Activated T-cell treated with anti-CD3 and anti-CD28 coated beads for 48 hours (primary cell): ENCODE data around the gene ZNF276.
"Not testable (repeated sequence)": the region's sequence is repeated elsewhere in the genome, so short reads cannot be mapped to it uniquely, and the experiment has no call there.

ENCODE experiments used
- DNase-seq: peaks from one replicate; pipeline ENCODE4 v3.0.0-alpha.2; 2020; ENCODE audit warnings: low read depth

ZNF276 gene

GRCh38 chr16:89737341-89738071 lies 16.2 kb downstream of the ZNF276 start:
- DNase-seq, result peak; percentile 23

DNA sequence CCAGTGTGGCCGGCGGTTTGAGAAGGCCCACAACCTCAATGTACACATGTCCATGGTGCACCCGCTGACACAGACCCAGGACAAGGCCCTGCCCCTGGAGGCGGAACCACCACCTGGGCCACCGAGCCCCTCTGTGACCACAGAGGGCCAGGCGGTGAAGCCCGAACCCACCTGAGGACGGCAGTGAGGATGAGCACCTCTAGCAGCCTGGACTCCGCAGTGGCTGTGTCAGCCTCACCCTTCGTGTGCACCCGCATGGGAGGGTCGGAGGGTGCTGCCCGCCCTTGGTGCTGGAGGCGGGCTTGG lies 16.7 kb downstream of the ZNF276 start:
- DNase-seq, result no peak

DNA sequence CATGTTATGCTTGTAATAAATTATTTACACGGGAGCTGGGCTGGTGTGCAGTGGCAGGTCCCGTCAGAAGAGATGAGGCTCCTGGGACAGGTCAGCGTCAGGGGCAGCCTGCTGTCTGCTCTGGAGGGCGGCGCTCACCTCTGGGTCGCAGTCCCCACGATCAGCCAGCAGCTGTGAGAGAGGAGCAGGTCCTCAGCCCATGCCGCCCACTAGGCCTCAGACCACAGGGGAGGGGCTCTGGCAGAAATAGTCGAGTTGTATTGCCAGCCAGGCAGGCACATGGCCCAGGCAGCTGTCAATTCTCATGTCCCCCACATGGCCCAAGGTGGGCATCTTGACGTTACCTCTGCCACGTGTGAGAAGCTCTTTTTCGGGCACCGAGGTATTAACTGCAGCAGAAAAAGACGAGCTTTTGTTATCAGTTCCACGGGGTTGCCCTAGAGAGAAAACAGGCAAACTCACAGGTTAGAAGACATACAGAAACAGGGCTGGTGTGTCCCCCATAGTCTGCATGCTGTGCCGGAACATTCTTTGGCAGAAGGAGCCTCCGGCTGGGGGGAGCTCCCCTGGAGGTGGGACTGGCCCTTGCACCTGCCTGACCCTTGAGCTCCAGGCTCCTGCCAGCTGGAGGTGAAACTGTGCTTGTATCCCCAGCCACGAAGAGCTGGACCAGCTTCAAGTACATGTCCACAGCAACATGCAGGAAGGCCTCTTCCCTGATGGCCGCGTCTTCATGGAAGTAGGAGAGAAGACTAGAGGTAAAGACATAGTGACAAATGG lies 17.4 kb downstream of the ZNF276 start:
- no peak for DNase-seq

- DNase-seq, result no peak
These were observed 18.0 kb downstream of the ZNF276 start for GRCh38 chr16:89739383-89739782.

GRCh38 chr16:89741342-89742014 lies 20.1 kb downstream of the ZNF276 start:
- no peak for DNase-seq

DNA sequence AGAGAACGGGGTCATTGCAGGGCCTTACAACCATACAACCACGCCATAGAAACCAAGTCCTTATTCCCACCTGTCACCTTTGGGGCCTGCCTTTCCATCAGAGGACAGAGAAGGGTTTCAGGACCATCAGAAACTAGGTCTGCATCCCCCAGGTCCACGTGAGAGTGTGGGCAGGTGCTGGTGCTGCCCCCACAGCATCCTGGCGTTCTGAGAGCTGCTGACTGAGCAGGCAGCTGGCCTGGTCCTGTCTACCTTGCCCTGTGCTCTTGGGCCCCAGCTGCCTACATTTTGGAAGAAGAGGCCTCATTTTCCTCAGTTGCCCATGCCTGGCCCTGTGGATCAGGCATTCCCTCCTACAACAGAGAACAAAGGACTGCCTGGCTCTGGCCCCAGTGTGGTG lies 21.6 kb downstream of the ZNF276 start:
- DNase-seq, result no peak

GRCh38 chr16:89744813-89745212 lies 23.5 kb downstream of the ZNF276 start:
- DNase-seq, result no peak

- DNase-seq, result no peak
These were observed 24.7 kb downstream of the ZNF276 start for GRCh38 chr16:89746043-89746442.

- no peak for DNase-seq
These were observed 26.7 kb downstream of the ZNF276 start for GRCh38 chr16:89748076-89748475.

DNA sequence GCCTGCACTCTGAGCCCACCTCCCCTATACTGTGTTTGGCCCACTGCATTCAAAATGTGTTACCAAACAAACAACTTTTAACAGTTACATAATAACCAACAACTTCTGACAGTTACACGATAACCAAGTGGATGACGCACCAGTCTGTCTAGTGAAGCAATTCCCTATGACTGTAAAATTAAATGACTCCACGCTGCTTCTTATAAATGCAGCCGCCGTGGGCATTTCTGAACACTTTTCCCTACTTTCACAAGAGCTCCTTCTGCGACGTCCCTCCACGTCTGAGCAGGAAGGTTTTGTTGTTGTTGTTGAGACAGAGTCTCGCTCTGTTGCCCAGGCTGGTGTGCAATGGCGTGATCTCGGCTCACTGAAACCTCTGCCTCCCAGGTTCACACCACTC lies 27.6 kb downstream of the ZNF276 start:
- DNase-seq, result no peak

DNA sequence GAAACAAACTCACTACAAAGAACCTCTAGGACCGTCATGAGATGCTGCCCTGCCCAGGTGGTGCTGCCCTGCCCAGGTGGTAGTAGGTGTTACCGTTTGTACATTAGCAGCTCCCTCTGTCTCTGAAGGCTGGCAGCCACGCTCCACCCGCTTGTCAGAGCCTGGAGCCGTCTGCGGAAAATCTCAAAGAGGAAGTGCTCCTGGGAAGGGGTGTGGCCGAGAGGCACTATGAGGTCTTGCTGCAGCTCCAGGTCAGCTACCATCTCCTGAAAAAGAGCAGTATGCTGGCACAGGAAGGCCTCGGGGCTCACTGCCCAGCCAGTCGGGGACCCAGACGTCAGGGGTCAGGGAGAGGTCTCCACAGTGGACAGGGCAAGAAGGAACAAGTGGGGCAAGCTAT lies 28.3 kb downstream of the ZNF276 start:
- DNase-seq, result no peak

GRCh38 chr16:89759746-89760340 lies 38.5 kb downstream of the ZNF276 start:
- DNase-seq, result no peak

- no peak for DNase-seq
These were observed 40.1 kb downstream of the ZNF276 start for GRCh38 chr16:89761304-89761922.

DNA sequence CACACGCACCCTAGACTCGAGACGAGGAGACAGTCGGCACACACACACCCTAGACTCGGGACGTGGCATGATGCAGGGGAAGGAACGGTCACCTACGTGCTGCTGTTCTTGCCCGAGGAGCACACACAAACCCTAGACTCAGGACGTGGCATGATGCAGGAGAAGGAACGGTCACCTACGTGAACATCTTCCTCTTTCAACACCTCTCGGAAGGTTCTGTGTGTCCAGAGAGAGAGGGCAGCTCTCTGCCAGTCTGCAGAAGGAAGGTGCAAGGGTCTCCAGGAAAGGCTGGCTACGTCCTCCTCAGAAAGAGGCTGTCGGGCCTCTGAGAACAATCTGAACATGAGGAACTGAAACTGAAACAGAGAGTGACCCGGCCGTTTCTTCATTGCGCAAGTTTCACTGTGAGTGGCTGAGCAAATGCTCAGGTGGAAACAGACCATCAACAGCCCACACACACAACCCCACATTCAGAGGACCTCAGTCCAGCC lies 43.4 kb downstream of the ZNF276 start:
- DNase-seq, result peak; percentile 24

DNA sequence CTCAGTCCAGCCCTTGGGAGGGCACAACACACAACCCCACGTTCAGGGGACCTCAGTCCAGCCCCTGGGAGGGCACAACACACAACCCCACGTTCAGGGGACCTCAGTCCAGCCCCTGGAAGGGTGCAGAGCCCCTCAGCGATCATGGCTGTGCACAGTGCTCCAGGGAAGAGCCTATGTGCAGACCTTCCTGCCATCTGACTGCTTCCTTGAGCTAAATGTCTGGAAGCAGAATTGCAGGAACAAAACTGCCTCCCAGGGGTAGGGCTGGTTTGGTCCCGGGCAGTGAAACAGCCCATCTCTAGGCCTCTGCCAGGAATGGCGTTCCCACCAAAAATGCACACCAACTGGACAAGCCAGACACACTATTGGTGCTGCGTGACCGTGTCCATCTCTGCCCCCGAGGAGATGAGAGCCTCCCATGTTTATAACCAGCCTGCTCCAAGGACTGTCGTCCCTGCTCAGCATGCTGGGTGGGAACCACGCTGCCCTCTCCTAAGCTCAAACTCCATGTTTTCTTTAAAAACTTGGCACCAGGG lies 44.0 kb downstream of the ZNF276 start:
- DNase-seq, result no peak

DNA sequence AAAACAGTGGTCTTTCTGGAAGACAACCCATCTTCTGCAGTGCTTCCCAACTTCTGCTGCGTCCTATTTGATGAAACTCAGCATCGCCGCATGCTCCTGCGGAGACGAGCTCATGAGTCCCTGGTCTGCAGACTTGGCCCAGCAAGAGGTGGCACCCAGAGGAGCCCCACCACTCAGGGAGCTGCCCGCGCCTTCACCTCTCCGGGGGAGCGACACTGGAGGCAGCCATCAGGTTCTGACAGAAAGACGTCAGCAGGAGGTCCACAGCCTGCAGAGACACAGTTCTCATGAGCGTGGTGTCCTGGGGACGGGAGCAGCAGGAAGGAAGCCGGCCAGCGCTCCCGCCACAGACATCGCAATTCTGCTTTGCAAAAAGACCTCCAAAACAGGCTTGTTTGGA lies 49.0 kb downstream of the ZNF276 start:
- DNase-seq, result no peak

- no peak for DNase-seq
These were observed 53.9 kb downstream of the ZNF276 start for GRCh38 chr16:89775223-89775622.

GRCh38 chr16:89778211-89778610 lies 56.9 kb downstream of the ZNF276 start:
- not testable (repeated sequence) for DNase-seq

DNA sequence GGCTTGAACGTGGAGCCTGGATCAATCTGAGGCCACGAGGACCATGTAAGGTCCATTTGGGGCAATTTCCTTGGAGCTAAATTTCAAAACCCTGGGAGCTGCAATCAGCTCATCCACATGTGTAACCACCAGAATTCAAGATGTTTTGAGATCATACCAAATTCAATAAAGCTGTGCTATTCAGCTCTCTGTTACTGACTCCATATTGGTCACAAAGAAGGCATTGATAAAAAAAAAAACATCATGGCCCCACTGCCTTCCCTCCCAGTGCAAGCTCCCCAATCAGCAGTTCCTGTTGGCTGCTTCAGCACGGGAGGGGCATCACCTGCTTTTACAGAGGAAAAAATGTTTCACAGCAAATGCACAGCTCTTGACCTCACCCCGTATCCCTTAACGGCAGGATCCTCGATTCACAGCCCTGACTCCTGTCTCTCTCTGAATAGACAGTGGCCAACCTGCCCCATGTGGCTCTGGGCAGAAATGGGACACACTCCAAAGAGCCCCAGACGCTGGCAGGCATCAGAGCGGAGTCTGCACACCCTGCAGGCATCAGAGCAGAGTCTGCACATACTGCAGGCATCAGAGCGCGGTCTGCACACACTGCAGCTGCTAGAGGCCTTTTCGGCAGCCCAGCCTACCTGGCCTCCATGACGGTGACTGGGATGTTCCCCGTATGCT lies 58.0 kb downstream of the ZNF276 start:
- no peak for DNase-seq

DNA sequence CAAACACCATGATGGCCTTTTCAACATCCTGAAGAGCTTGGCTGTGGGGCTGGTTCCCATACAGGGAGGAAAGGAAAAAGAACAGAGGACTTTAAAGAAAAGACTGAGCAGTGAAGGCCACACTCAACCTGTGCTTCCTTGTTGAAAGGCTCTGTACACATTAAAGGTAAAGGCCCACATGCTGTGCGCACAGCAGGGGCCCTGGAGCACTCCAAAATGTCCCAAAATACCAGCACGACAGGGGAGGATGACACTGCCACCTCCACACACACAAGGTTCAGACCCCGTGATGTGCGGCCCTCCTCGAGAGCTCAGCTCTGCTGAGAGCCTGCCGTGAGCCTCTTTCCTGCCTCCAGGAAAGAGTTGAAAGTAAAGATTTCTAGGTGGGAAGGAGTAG lies 58.6 kb downstream of the ZNF276 start:
- no peak for DNase-seq

GRCh38 chr16:89782489-89782888 lies 61.2 kb downstream of the ZNF276 start:
- no peak for DNase-seq
